Activated T-helper 9 cell treated with anti-CD3 and anti-CD28 coated beads, Interleukin-2, amount 50 U/mL, for 16 hours (primary cell): ENCODE measurements around the gene DYNC1I1.

Source experiments
- DNase-seq: peaks from one replicate; pipeline ENCODE4 v3.0.0-alpha.2; 2020; ENCODE audit warnings: low read depth

Gene DYNC1I1

DNA sequence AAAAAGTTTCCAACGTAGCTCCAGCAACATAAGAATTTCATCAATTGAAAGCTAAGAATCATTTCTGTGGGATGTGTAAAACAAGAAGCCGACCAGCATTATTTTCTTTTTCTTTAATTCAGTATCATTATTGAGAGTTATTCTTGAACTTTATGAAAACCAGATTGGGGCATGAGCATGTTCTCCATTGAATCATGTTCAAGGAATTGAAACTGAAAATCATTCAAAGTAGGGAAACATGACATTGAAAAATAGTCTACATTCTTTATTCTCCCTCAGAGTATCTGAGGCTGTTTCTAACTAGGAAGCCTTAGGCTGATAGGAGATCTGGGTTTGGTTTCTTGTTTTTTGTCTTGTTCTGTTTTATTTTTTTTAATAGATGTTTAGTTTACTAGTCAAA, 253.7 kb downstream of the DYNC1I1 start:
- DNase-seq: no peak

DNA sequence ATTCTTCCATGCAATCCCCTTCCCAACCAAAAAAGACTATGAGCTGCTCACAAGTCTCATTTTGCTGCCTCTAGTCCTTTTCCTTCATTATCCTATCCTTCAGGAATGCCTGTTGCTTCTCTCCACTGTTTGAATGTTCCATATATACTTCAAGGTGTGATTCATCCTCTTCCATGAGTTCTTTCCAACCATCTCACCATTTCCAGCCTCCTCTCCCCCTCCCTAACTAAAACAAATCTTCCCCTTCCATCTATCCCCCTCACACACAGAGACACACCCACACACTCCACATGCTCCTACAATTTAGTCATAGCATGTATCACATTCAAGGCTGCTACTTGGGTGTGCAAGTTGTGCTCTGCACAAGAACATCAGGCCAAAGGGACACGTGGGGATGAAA, 254.3 kb downstream of the DYNC1I1 start:
- no peak for DNase-seq

DNA sequence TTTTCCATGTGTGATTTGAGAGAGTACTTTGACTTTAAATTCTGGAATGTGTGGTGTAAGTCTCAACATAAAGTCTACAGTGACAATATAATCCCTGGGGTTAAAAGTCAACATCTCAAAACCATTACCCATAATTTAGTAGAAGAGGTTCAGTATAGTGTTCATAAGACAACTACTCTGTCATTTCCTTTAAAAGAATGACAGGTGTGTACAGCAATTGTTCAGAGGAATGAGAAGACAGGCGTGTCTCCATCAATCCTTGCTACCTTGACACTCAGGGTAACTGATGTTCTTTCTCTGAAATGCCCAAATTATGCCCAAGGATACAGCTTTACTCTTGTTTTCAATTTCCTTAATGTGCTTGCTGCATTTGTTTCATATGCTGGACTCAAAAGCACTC, 256.4 kb downstream of the DYNC1I1 start:
- no peak for DNase-seq

DNA sequence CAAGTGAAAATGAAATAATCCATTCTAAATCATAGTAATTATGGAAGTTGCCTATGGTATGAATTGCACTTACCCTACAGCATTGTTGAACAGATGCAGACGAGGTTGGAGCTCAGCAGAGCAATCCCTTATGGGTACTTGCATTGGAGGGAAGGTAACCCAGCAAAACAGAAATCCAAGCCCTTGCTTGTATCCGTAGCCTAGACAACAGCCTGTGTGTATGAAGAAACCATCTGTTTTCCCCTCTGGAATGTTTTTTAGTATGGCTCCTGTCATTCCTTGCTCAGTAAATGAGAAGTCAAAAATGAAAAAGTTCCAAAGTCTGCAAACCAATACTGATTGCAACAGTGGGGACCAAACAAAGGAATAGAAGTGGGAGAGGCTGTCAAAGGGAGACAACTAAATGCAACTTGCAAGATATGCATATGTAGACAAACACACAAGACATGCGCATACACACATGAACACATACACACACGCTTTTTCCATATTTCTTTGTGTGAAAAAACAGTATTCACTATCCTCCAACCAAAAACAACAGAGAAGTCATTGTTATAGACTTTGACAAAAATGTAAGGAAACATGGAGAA, 260.8 kb downstream of the DYNC1I1 start:
- DNase-seq: no peak

DNA sequence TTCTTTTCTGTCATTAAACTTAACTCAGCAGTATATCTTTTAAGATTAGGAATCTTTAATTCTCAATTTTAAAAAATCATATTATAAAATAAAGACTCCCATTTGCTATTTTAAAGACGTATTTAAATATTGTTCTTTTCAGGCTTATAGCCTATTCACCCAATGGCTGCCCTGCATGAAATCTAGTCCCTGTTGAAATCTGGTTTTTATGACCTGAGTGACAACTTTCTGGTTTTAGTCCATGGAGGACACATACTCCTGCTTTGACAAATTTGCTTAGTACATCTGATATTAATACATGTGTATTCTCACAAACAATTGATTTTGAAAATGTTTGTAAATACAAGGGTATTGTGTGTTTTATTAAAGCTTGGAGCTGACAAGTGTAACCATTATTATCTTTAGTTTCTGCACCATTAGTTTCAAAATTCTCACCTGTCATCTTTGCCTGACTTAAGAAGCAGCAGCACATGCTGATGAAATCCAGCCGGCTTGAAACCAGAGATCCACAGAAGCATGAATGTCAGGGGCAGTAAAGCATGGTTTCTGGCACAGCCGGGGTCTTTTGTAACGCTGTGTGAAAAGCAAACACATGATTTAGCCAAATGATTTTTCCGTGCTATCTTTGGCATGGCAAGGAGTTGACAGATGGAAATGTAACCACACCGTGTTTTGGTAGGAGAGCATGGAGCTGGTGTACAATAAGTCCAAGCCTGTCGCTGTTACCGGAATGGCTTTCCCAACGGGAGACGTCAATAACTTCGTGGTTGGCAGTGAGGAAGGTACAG, 262.8 kb downstream of the DYNC1I1 start:
- no peak for DNase-seq

DNA sequence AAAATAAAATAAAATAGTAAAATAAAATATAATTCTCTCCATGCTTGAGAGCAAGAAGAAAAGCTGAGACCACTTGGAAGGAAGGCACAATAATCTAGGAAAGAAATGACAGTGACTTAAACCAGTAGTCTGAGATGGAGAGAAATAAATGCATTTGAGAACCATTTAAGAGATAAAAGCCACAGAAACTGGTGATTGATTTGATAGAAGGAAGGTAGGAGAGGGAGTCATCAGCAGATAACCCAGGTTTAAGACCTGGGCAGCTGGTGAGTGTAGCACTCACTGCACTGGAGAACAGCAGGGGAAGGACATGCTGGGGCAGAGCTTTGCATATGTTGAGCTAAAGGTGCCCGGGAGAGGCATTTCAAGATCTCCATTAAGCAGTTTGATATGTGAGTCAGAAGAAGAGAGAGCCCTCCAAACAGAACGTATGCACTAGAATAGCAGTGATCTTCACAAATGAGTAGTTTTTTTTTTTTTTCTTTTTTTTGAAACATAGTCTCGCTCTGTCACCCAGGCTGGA, 268.0 kb downstream of the DYNC1I1 start:
- DNase-seq: no peak

DNA sequence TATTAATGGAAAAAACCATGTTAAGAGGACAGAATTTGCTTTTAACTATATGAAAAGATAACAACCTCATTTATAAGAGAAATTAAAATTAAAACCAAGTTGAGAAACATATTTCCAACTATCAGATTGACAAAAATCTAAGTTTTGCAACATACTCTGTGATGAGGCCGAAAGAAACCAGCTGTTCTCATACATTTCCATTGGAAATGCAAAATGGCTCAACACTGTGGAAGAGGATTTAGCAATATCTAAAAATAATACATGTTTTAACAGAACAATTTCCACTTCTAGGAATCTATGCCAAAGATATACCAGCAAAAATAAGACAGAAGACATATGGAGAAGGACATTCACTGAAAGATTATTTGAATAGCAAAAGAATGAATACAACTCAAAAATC, 268.8 kb downstream of the DYNC1I1 start:
- DNase-seq: no peak

DNA sequence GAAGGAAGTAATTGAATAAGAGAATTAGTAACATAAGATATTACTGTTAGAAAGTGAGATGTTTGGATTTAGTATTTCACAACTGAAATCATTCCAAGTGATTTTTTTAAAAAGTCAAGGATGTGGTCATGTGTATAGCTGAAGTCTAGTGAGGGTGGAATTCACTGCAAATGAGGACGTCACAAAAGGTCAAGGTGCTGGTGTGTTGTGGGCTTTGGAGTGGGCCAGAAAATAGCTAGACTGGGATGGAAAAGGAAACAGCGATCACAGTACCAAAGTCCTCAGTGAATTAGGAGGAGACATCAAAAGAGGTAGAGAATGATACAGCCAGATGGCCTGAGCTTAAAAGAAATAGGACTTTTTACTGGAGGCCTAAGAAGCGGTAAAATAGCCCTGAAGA, 272.8 kb downstream of the DYNC1I1 start:
- no peak for DNase-seq

DNA sequence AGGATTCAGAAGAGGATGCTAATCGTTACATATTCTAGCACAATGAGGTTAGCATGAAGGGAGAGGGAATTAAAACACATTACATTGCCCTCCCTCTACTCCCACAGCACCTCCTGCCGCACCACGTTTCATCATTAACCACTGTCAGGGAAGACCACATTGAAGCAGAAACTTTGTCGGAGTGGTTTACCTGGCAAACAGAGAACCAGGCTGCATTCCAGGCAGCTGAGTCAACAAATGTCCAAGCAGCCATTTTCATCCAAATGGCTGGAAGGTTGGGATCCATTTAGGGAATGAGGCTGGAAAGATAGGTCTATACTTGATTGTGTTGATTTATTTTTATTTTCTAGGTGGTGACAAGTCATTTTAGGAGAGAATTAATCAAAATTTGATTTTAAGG, 273.6 kb downstream of the DYNC1I1 start:
- no peak for DNase-seq

DNA sequence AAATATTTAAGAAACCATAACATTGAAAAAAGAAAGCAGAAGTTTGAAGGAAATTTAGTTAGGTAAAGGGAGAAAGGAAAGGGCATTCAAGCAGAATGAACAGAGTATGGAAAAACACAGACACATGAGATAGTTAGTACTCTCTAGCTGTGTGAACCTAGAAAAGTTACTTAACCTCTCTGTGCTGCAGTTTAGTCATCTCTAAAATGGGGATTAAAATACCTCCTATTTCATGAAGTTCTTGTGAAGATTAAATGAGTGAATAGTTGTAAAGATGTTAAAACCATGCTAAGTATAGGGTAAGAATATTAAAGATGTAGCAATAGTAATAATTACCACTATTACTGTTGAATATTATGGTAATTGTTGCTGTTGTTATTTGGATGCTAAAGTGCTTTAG, 279.9 kb downstream of the DYNC1I1 start:
- DNase-seq: no peak

DNA sequence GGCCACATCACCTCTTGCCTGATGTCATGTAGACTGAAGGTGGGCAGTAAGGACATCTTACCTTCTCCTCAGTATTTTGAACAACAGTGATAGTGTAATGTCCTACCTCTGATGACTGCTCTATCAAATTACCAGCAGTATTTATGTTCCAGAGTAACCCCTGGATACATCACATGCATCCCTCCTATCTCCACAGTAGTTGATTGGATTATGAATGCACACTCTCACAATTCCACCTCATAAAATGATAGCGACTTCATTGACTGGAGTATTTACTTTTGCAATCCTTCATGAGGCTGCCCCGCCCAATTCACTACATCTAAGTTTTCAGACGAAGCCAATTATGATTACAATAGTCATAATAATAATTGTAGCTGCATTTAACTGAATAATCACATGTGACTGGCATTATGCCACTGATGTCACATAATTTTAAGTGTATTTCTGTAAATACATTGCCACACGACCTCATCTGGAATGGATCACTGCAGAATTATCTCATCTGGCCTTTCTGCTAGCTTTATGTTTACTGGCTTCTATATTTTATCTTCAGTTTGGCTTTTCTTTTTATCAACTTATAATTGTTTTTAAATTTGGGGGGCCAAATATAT, 280.6 kb downstream of the DYNC1I1 start:
- no peak for DNase-seq

DNA sequence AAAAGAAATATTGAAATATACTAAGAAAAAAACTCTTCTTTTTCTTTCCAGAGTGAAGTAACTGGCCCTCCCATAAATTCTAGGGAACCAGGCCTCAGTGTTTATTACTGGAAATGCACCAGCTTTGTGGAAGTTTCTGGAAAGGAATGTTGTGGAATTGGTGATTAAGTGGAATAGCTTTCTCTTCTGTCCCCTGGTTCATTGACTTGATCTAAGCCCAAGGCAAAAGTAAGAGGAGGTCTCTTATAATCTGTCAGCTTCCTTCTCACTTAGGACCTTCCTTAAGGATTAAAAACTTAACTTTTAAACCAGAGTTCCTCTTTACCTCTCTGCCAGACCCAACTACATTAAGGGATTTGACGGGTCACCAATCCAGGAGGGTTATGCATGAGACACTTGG, 283.4 kb downstream of the DYNC1I1 start:
- DNase-seq: no peak

DNA sequence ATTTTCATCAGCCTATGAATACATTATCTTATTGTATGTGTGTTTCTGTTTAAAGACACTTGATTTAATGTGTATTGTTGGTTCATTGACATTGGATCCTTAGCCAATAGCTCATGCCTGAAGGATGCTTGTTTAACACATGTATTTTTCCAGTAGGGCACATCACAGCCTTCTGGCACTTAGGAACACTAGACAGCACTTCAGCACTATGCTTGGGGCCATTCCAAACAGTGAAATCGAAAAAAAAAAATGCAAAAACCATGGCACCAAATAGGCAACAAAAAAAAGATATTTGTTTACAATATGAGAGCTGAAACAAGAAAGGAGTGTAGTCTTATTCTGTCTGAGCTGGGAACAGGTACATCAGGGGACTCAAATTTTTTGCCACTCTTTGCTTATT, 286.7 kb downstream of the DYNC1I1 start:
- DNase-seq: no peak

DNA sequence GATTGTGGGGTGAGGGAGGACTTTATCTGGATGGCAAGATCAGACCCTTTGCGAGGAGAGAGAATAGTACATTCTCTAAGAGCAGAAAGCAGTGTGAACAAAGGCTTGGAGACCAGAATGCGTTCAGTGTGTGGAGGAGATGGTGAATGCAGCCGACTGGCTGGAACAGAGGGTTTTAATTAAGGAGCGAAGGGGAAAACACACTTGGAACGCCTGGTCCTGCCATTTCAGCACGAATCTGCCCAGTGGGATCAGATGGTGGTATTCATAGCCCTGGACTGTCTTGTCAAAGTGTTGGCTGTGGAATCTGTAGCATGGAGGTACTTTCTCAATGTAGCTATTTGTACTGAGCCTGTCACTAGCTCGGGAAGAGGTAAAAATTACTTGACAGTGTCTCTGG, 288.7 kb downstream of the DYNC1I1 start:
- no peak for DNase-seq

DNA sequence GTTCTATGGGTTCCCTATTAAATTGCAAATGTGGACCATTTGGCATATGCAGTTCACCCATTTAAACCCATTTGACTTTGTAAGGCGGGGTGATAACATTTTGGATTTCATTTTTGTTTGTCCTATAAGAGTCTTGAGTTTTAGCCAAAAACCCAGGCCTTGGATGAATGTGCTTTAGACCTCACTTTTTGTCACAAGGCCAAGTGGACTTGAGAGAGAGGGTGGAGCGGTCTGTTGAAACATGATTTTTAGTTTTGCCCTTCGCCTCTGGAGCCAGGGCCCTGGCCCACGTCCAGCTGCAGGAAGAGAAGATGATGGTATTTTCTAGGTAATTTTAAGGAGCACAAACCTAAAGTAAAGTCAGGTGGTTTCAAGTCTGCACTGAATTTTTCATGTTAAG, 289.5 kb downstream of the DYNC1I1 start:
- DNase-seq: no peak

DNA sequence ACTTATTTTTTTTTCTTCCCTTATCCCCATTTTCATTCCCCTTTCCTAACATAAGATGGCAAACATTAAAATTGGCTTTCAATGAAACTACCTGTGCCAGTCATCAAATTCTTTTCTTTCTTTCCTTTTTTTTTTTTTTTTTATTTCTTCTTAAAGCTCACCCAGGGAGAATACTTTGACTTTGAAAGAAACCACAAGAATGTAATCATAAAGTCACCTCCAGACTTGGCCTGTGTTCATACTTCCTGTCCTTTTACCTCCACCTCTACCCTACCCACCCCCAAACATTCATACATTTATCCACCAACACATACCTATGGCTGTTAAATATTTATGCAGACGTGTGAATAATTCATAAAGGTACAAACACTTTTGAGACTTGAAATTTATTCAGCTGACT, 295.0 kb downstream of the DYNC1I1 start:
- no peak for DNase-seq

DNA sequence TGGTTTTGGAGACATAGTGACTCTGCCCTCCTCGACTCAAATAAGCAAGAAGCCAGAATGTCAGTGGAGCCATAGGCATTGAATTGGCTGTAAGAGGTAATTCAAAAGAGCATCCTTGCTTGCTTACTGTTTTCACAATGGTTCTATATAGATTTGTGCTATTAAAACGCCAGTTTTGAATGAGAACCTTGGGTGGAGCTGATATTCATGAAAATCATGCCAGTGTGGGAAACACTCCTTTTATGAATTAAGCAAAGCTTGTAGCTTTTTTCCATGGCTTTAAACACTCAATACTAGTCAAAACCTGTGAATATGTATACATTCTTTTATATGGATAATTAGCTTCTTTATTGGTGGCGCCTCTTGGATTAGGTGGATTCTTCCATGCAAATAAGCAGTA, 297.0 kb downstream of the DYNC1I1 start:
- DNase-seq: no peak

DNA sequence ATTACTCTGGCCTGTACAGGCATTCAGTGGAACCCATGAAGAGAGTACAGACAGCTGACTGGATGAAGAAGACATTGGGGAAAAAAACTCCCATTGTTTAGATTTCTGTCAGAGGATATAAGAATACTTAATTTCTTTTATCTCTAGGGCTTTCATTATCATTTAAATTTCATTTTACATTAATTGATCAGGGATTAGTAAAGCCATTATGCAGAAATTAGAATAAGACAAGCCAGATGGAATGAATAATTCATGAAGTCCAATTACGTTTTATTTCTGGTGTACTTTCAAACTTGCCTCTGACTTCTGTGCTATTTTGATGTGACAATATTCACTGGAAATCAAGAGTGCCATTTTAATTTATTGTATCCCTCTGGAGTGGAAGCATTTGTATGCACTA, 302.5 kb downstream of the DYNC1I1 start:
- no peak for DNase-seq

DNA sequence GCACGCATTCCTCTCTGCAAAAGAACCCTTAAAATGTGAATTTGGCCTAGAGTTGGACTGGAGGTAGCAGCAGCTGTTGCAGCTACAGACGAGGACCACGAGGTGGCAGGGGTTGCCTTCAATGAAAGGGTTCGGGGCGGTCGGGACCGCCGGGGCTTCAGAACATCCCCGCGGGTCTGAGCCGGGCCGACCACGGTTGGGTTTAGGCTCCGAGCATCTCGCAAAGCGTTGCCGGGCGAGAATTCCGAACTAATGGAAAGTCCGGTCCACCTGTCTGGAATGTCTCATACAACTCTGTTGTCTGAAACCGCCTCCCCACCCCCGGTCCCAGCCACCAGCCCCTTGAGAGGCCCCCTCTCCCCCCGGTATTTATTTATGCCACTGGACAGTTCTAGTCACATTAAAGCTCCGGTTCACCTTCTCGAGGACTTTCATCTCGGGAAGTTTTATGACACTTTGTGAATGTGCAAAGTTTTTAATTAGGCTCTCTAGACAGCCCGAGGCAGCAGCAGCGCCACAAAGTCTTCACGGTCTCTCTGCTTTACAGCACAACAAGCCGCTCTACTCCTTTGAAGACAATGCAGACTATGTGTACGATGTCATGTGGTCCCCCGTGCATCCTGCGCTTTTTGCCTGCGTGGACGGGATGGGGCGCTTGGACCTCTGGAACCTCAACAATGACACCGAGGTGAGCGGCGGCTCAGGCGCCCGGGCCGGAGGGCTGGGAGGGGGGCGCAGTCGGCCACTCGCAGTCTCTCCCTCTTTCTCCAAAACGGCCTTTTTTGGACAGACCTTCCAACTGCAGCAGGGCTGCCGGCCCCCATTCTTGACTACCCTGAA, 303.4 kb downstream of the DYNC1I1 start:
- DNase-seq: peak; percentile 10

DNA sequence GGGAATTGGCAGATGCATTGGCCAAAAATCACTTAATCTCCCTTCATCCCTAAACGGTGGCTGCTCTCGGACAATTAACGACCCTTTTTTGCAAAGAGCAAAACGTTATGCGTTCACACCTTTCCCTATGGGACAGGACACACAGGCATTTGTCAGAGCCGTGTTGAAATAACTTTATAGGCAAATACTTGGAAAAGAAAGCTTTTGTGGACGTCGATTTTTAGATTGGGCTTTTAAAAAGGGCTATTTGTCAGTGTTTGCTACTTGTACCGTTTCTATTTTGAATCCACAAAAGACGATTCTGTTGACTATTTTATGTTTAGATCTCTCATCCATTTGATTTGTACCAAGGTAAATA, 304.0 kb downstream of the DYNC1I1 start:
- DNase-seq: no peak

DNA sequence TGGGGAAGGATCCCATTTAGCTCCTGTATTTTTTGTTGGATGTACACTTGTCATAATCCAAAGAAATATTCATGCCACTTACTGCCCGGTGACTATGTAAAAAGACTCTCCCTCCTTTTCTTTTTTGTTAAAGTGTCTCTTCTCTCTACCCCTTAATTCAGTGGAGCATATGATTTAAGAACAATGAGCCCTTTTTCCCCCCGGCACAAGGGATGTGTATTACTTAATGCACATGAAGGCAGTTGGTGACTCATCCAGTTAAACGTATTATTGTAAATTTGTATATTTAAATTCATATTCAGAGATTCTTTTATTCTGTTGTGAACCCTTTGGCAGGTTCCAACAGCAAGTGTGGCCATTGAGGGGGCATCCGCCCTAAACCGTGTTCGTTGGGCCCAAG, 307.7 kb downstream of the DYNC1I1 start:
- no peak for DNase-seq

DNA sequence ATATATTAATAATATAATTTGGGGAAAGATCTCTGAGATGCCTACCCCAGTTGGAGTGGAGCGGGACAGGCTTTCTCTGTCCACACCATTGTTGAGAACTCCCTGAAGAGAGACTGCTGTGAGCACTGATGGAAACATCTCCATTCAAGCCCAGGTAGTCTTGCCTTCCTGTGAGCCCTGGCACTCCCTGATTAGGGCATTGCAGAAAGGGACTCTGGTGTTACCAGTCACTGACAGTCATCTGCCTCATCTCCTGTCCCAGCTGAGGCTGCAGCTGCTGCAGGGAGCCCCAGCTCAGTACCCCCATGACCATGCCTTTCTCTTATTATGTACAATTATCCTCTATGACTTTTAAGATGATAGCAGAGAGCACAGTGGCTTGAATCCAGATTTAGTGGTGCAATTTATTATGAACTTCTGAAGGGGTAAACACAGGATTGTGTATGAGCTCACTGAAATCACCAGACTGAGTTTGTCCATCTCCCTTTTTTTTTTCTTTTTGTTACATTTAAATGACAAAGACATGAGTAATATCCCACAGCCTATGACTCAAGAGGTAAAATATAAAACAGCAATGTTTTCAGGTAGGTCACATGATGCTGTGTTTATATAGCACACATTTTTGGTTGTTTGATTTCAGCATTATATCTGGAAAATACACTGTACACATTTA, 312.7 kb downstream of the DYNC1I1 start:
- no peak for DNase-seq
